Neutrophil (primary cell): ENCODE results near the gene LRRC51.

Experiments used
- H3K27ac ChIP-seq: fragments of 200-600 bp; sonication (generic); 2 replicates; pipeline ENCODE4 v1.5.1; 2016; ENCODE audit warnings: mild to moderate bottlenecking, moderate library complexity
- H3K27me3 ChIP-seq: fragments of 200-600 bp; sonication (generic); 2 replicates; pipeline ENCODE4 v1.6.0; 2016; ENCODE audit warnings: mild to moderate bottlenecking
- H3K36me3 ChIP-seq: fragments of 200-600 bp; sonication (generic); 2 replicates; pipeline ENCODE4 v1.5.1; 2017
- H3K4me1 ChIP-seq, 2 experiments: fragments of 200-600 bp in 1 of 2; sonication (generic) in 1 of 2; 1 replicate in 1 of 2; 2 replicates in 1 of 2; pipeline versions ENCODE4 v1.5.1 to v1.6.1; 2013 to 2016; ENCODE audit warnings: low read depth in 1 of 2, low read length in 1 of 2, mild to moderate bottlenecking in 1 of 2, moderate library complexity in 1 of 2; ENCODE audit not compliant: control insufficient read depth in 1 of 2, insufficient read depth in 1 of 2
- H3K4me3 ChIP-seq, 2 experiments: fragments of 200-600 bp in 1 of 2; sonication (generic) in 1 of 2; 1 replicate in 1 of 2; 2 replicates in 1 of 2; pipeline ENCODE4 v1.5.1; 2013 to 2016; ENCODE audit warnings: low read depth in 1 of 2, low read length in 1 of 2, mild to moderate bottlenecking in 1 of 2, moderate library complexity in 1 of 2
- H3K9me3 ChIP-seq: fragments of 200-600 bp; sonication (generic); 2 replicates; pipeline ENCODE4 v1.5.1; 2016
- CTCF ChIP-seq: fragments of 200-600 bp; sonication (generic); IDR thresholded peaks from 2 replicates; pipeline ENCODE4 v1.5.1; 2016; ENCODE audit warnings: antibody characterized with exemption

LRRC51 gene

GRCh38 chr11:72114570-72114969 lies 33.9 kb downstream of the LRRC51 start:
- no peaks in the 10 kb centered on the region for H3K27me3 ChIP-seq

GRCh38 chr11:72116019-72116755 lies 35.5 kb downstream of the LRRC51 start:
- no peaks in the 10 kb centered on the region for H3K9me3 ChIP-seq
- H3K27ac ChIP-seq: peak overlapping the region; percentile 98
- no peaks in the 10 kb centered on the region for H3K27me3 ChIP-seq
- H3K36me3 ChIP-seq: no peaks in the 10 kb centered on the region
- H3K4me1 ChIP-seq: peaks cover 84 to 91% of the 10 kb centered on the region in 2 experiments
- no peak overlapping the region for H3K4me3 ChIP-seq
- TF ChIP-seq CTCF: no peak

More at GRCh38 chr11:72114570-72114969, 33.9 kb downstream of the LRRC51 start:
- peaks cover 80 to 81% of the 10 kb centered on the region in 2 experiments for H3K4me1 ChIP-seq
- H3K9me3 ChIP-seq: no peaks in the 10 kb centered on the region
- peak overlapping the region; percentile 98 for H3K27ac ChIP-seq
- no peaks in the 10 kb centered on the region for H3K36me3 ChIP-seq
- no peak for TF ChIP-seq CTCF
- no peak overlapping the region for H3K4me3 ChIP-seq

GRCh38 chr11:72119198-72119597 lies 38.5 kb downstream of the LRRC51 start:
- Histone ChIP-seq H3K36me3 (no peaks in the 10 kb centered on the region), H3K4me3 (peak overlapping the region; percentile 25 to 36), H3K27me3 (no peaks in the 10 kb centered on the region), H3K9me3 (no peaks in the 10 kb centered on the region), H3K27ac (peak overlapping the region; percentile 98), H3K4me1 (peaks cover 78 to 81% of the 10 kb centered on the region in 2 experiments)
- TF ChIP-seq CTCF: no peak

- Histone ChIP-seq H3K36me3 (no peaks in the 10 kb centered on the region), H3K4me3 (no peak overlapping the region), H3K4me1 (peaks cover 72 to 75% of the 10 kb centered on the region in 2 experiments), H3K27ac (peak overlapping the region; percentile 98), H3K27me3 (no peaks in the 10 kb centered on the region), H3K9me3 (no peaks in the 10 kb centered on the region)
- TF ChIP-seq CTCF: no peak
Measured at GRCh38 chr11:72120930-72121329, 40.3 kb downstream of the LRRC51 start.

GRCh38 chr11:72122607-72123006 lies 42.0 kb downstream of the LRRC51 start:
- Histone ChIP-seq H3K4me3 (no peak overlapping the region), H3K9me3 (no peaks in the 10 kb centered on the region), H3K27ac (no peak overlapping the region), H3K27me3 (no peaks in the 10 kb centered on the region), H3K4me1 (peaks cover 55 to 59% of the 10 kb centered on the region in 2 experiments), H3K36me3 (no peaks in the 10 kb centered on the region)
- no peak for TF ChIP-seq CTCF
